CD14-positive monocyte (primary cell): ENCODE measurements around the gene C22orf39. TPM values are rescaled to one million over a fixed set of nuclear protein-coding genes. Genes with fewer than 3 reads are reported as not detected.

ENCODE experiments used
- DNase-seq, 3 donors: peaks; one replicate each; pipeline ENCODE4 v3.0.0-alpha.2; 2011 to 2022
- H2AFZ ChIP-seq: 2 replicates; pipeline ENCODE4 v1.6.0; 2012; ENCODE audit warnings: mild to moderate bottlenecking, low read depth, low read length, inconsistent platforms; ENCODE audit not compliant: insufficient read depth, poor library complexity, severe bottlenecking
- H3K27ac ChIP-seq, 2 donors: 1 replicate in 1 of 2; 2 replicates in 1 of 2; pipeline ENCODE4 v1.5.1; 2012 to 2013; ENCODE audit warnings: low read length in 2 of 2, control low read depth in 1 of 2, inconsistent platforms in 1 of 2, low read depth in 1 of 2, mild to moderate bottlenecking in 1 of 2
- H3K27me3 ChIP-seq, 2 donors: one replicate each; pipeline versions ENCODE4 v1.6.0 to v1.6.1; 2011 to 2013; ENCODE audit warnings: low read length in 2 of 2; ENCODE audit not compliant: control insufficient read depth in 2 of 2, insufficient read depth in 2 of 2
- H3K36me3 ChIP-seq, 2 donors: replicated peaks in 1 of 2; 1 replicate in 1 of 2; 2 replicates in 1 of 2; pipeline versions ENCODE4 v1.5.1 to v1.6.1; 2012 to 2013; ENCODE audit warnings: low read length in 2 of 2, control low read depth in 1 of 2, inconsistent platforms in 1 of 2, mild to moderate bottlenecking in 1 of 2; ENCODE audit not compliant: insufficient read depth in 2 of 2, control insufficient read depth in 1 of 2
- H3K4me1 ChIP-seq, 2 donors: 1 replicate in 1 of 2; 2 replicates in 1 of 2; pipeline versions ENCODE4 v1.5.1 to v1.6.1; 2012 to 2013; ENCODE audit warnings: low read length in 2 of 2, control low read depth in 1 of 2, inconsistent platforms in 1 of 2, mild to moderate bottlenecking in 1 of 2, moderate library complexity in 1 of 2; ENCODE audit not compliant: insufficient read depth in 2 of 2, control insufficient read depth in 1 of 2
- H3K4me2 ChIP-seq: replicated peaks from 2 replicates; pipeline ENCODE3; 2012; ENCODE audit warnings: low read length, moderate library complexity, mild to moderate bottlenecking; ENCODE audit not compliant: poor library complexity, severe bottlenecking; ENCODE audit errors: extremely low read depth
- H3K4me3 ChIP-seq, 3 experiments: fragments of 200-600 bp in 1 of 3; sonication (generic) in 1 of 3; replicated peaks in 1 of 3; 1 replicate in 2 of 3; 2 replicates in 1 of 3; pipeline ENCODE4 v1.5.1; 2011 to 2013; ENCODE audit warnings: low read length in 3 of 3, mild to moderate bottlenecking in 3 of 3, control low read depth in 2 of 3, low read depth in 2 of 3, inconsistent platforms in 1 of 3, moderate library complexity in 1 of 3
- H3K79me2 ChIP-seq: 2 replicates; pipeline ENCODE4 v1.6.0; 2012; ENCODE audit warnings: mild to moderate bottlenecking, control low read depth, inconsistent platforms, low read length, moderate library complexity; ENCODE audit not compliant: insufficient read depth
- H3K9ac ChIP-seq: 2 replicates; pipeline ENCODE4 v1.6.0; 2017; ENCODE audit warnings: low read length, mild to moderate bottlenecking; ENCODE audit not compliant: insufficient read depth, poor library complexity, severe bottlenecking
- H3K9me3 ChIP-seq, 2 donors: replicated peaks in 1 of 2; 1 replicate in 1 of 2; 2 replicates in 1 of 2; pipeline versions ENCODE4 v1.5.1 to v1.6.1; 2012 to 2013; ENCODE audit warnings: low read length in 2 of 2, control low read depth in 1 of 2; ENCODE audit not compliant: control insufficient read depth in 1 of 2, insufficient read depth in 1 of 2
- H4K20me1 ChIP-seq: 2 replicates; pipeline ENCODE4 v1.6.0; 2012; ENCODE audit warnings: mild to moderate bottlenecking, low read length, control low read depth, moderate library complexity; ENCODE audit not compliant: insufficient read depth
- H3K27ac Mint-ChIP-seq, 7 donors: one replicate each; pipeline ENCODE4 v1.8.0; 2020; ENCODE audit warnings: mild to moderate bottlenecking in 7 of 7, mixed read lengths in 7 of 7, moderate library complexity in 6 of 7, inconsistent platforms in 2 of 7
- H3K27me3 Mint-ChIP-seq, 3 donors: one replicate each; pipeline ENCODE4 v1.8.0; 2021 to 2022; ENCODE audit warnings: low read depth in 3 of 3, mild to moderate bottlenecking in 3 of 3, mixed read lengths in 3 of 3, moderate library complexity in 3 of 3, inconsistent platforms in 1 of 3
- H3K36me3 Mint-ChIP-seq, 2 donors: one replicate each; pipeline ENCODE4 v1.8.0; 2020; ENCODE audit warnings: mixed read lengths in 2 of 2, inconsistent platforms in 1 of 2, mild to moderate bottlenecking in 1 of 2
- H3K4me1 Mint-ChIP-seq: one replicate; pipeline ENCODE4 v1.8.0; 2020; ENCODE audit warnings: mild to moderate bottlenecking, mixed read lengths
- H3K4me3 Mint-ChIP-seq, 2 donors: one replicate each; pipeline ENCODE4 v1.8.0; 2020; ENCODE audit warnings: mild to moderate bottlenecking in 2 of 2, mixed read lengths in 2 of 2, moderate library complexity in 1 of 2
- H3K9me3 Mint-ChIP-seq, 7 donors: one replicate each; pipeline ENCODE4 v1.8.0; 2020 to 2022; ENCODE audit warnings: mixed read lengths in 7 of 7, mild to moderate bottlenecking in 6 of 7, moderate library complexity in 6 of 7, inconsistent platforms in 2 of 7
- CTCF ChIP-seq: fragments of 200-600 bp; IDR thresholded peaks from one replicate; pipeline ENCODE4 v1.8.0; 2022; ENCODE audit warnings: antibody characterized with exemption, mild to moderate bottlenecking
- WGBS: methylation state at CpG from one replicate; pipeline ENCODE4 v1.1.5; 2013; ENCODE audit warnings: missing lambda C conversion rate; ENCODE audit not compliant: insufficient coverage; 5-methylcytosine and 5-hydroxymethylcytosine counted together
- intact Hi-C, 2 donors: fragments of 100-400 bp; cut with micrococcal nuclease; formaldehyde crosslinking; loops; one replicate each; pipeline versions ENCODE4 v1.15.0 to v1.15.1; 2023
- polyA plus RNA-seq, 3 donors: library from polyadenylated mRNA; depleted of rRNA in 1 of 3; unstranded in 2 of 3; stranded (reverse) in 1 of 3; fragments of 300-500 nt in 2 of 3; fragments of >200 nt in 1 of 3; fragmentation: Illumina TruSeq in 2 of 3; gene quantifications; 1 replicate in 2 of 3; 2 replicates in 1 of 3; pipeline ENCODE4 v1.2.3, GENCODE V29; 2012 to 2021

Gene C22orf39
- polyA plus RNA-seq, 3 donors, result 21.2 to 40.3 (median 38.4) TPM

GRCh38 chr22:19461506-19461905 lies 14.0 kb upstream of the C22orf39 start:
- H3K4me2 ChIP-seq, result no peak overlapping the region
- H3K79me2 ChIP-seq, result no peaks in the 10 kb centered on the region
- H3K36me3 ChIP-seq, result peaks cover 67 to 99% of the 10 kb centered on the region in 2 donors
- Mint-ChIP-seq H3K27ac (no peak overlapping the region), H3K27me3 (peaks cover 0 to 2% (median 0%) of the 10 kb centered on the region in 3 donors), H3K4me3 (no peak overlapping the region), H3K9me3 (no peaks in the 10 kb centered on the region), H3K36me3 (peaks cover 72 to 88% of the 10 kb centered on the region in 2 donors), H3K4me1 (no peaks in the 10 kb centered on the region)
- no peaks in the 10 kb centered on the region for H4K20me1 ChIP-seq
- H3K27me3 ChIP-seq, result no peaks in the 10 kb centered on the region
- no CpG with 5 or more reads among the region's 1 CpG for WGBS
- no peak overlapping the region for H2AFZ ChIP-seq
- no peak for DNase-seq
- no peak overlapping the region for H3K4me3 ChIP-seq
- intact Hi-C loops, result loop anchor here in 1 of 2 donors (10.0 kb wide), 1 partner anchor 57 kb away; no protein-coding TSS in a partner anchor
- TF ChIP-seq CTCF, result no peak
- H3K9ac ChIP-seq, result no peak overlapping the region
- no peaks in the 10 kb centered on the region for H3K4me1 ChIP-seq
- no peaks in the 10 kb centered on the region for H3K9me3 ChIP-seq
- no peak overlapping the region for H3K27ac ChIP-seq

GRCh38 chr22:19460036-19460435 lies 12.5 kb upstream of the C22orf39 start:
- WGBS, result no CpG with 5 or more reads among the region's 2 CpGs

More at GRCh38 chr22:19460036-19460435, 12.5 kb upstream of the C22orf39 start:
- Mint-ChIP-seq H3K27me3 (peaks cover 0 to 2% (median 0%) of the 10 kb centered on the region in 3 donors), H3K9me3 (no peaks in the 10 kb centered on the region), H3K4me3 (no peak overlapping the region), H3K4me1 (no peaks in the 10 kb centered on the region), H3K27ac (no peak overlapping the region), H3K36me3 (peaks cover 72 to 89% of the 10 kb centered on the region in 2 donors)
- Histone ChIP-seq H3K27ac (no peak overlapping the region), H3K4me2 (no peak overlapping the region), H3K27me3 (no peaks in the 10 kb centered on the region), H2AFZ (no peak overlapping the region), H3K79me2 (no peaks in the 10 kb centered on the region), H3K36me3 (peaks cover 67 to 99% of the 10 kb centered on the region in 2 donors), H3K4me1 (no peaks in the 10 kb centered on the region), H3K4me3 (no peak overlapping the region), H3K9me3 (no peaks in the 10 kb centered on the region), H4K20me1 (no peaks in the 10 kb centered on the region), H3K9ac (no peak overlapping the region)
- DNase-seq, result no peak
- no peak for TF ChIP-seq CTCF
- intact Hi-C loops, result loop anchor here in 1 of 2 donors (10.0 kb wide), 1 partner anchor 55 kb away; no protein-coding TSS in a partner anchor
